H1 (cell line): ENCODE data around the gene TIGD1. TPM values are rescaled to one million over a fixed set of nuclear protein-coding genes. Genes with fewer than 3 reads are reported as not detected.
"Not testable (repeated sequence)": the region's sequence is repeated elsewhere in the genome, so short reads cannot be mapped to it uniquely, and the experiment has no call there.

Source experiments
- CTCF ChIA-PET: fragments of 300-600 bp; sonication (Branson Sonifier 250); formaldehyde crosslinking; loops from one replicate; lab custom pipeline; 2021; ENCODE audit not compliant: partially characterized antibody; lab: Charles Lee
- POLR2A ChIA-PET: fragments of 300-600 bp; sonication (Branson Sonifier 250); formaldehyde crosslinking; loops from one replicate; lab custom pipeline; 2021; ENCODE audit warnings: inconsistent platforms; ENCODE audit not compliant: partially characterized antibody; lab: Charles Lee
- DNase-seq, 2 experiments: peaks; one replicate each; pipeline versions ENCODE4 v3.0.0 to v3.0.0-alpha.2; 2010 to 2022; ENCODE audit warnings: low spot score in 2 of 2, low read depth in 1 of 2, mixed read lengths in 1 of 2
- FAIRE-seq: peaks from 2 replicates; lab custom pipeline; 2011; peaks lifted over from hg19 to GRCh38; lab: Jason Lieb, UNC
- H2AFZ ChIP-seq: 2 replicates; pipeline ENCODE4 v1.8.1; 2012; ENCODE audit warnings: low read length, inconsistent platforms
- H2AK5ac ChIP-seq: 2 replicates; pipeline ENCODE4 v1.6.1; 2013; ENCODE audit warnings: low read depth, low read length
- H2BK120ac ChIP-seq: replicated peaks from 2 replicates; pipeline ENCODE3; 2013; ENCODE audit warnings: low read depth, low read length, inconsistent platforms
- H2BK12ac ChIP-seq: 2 replicates; pipeline ENCODE4 v1.6.1; 2013; ENCODE audit warnings: low read depth, low read length
- H2BK15ac ChIP-seq: 2 replicates; pipeline ENCODE4 v1.6.1; 2013; ENCODE audit warnings: low read length
- H2BK20ac ChIP-seq: 2 replicates; pipeline ENCODE4 v1.6.1; 2013; ENCODE audit warnings: low read length
- H2BK5ac ChIP-seq: 2 replicates; pipeline ENCODE4 v1.6.1; 2013; ENCODE audit warnings: low read depth, low read length
- H3K14ac ChIP-seq: 2 replicates; pipeline ENCODE4 v1.6.1; 2013; ENCODE audit warnings: inconsistent platforms; ENCODE audit not compliant: insufficient read length
- H3K18ac ChIP-seq: 2 replicates; pipeline ENCODE4 v1.6.1; 2013; ENCODE audit warnings: low read length; ENCODE audit errors: extremely low read depth
- H3K23ac ChIP-seq: 2 replicates; pipeline ENCODE4 v1.6.1; 2013; ENCODE audit warnings: inconsistent platforms; ENCODE audit not compliant: insufficient read length
- H3K23me2 ChIP-seq: 2 replicates; pipeline ENCODE4 v1.6.1; 2013; ENCODE audit warnings: low read depth, low read length
- H3K27ac ChIP-seq: 2 replicates; pipeline ENCODE4 v1.6.1; 2011; ENCODE audit warnings: low read depth, low read length, inconsistent platforms
- H3K27me3 ChIP-seq, 4 experiments: replicated peaks in 1 of 4; 1 replicate in 1 of 4; 2 replicates in 3 of 4; pipeline versions ENCODE4 v1.6.1 to v1.8.1; 2011 to 2013; ENCODE audit warnings: low read length in 3 of 4, mild to moderate bottlenecking in 3 of 4, inconsistent platforms in 2 of 4, mixed read lengths in 2 of 4, moderate library complexity in 1 of 4; ENCODE audit not compliant: control insufficient read depth in 3 of 4, insufficient read depth in 3 of 4; ENCODE audit errors: extremely low read depth in 1 of 4
- H3K36me3 ChIP-seq, 4 experiments: 2 replicates each; pipeline versions ENCODE4 v1.6.1 to v1.8.1; 2011 to 2013; ENCODE audit warnings: mild to moderate bottlenecking in 4 of 4, low read length in 3 of 4, moderate library complexity in 2 of 4, control low read depth in 1 of 4, inconsistent platforms in 1 of 4; ENCODE audit not compliant: insufficient read depth in 4 of 4, control insufficient read depth in 2 of 4
- H3K4ac ChIP-seq: replicated peaks from 2 replicates; pipeline ENCODE3; 2013; ENCODE audit warnings: low read length, low read depth, mixed read lengths, inconsistent platforms; ENCODE audit not compliant: insufficient read length
- H3K4me1 ChIP-seq, 4 experiments: replicated peaks in 1 of 4; 1 replicate in 1 of 4; 2 replicates in 3 of 4; pipeline versions ENCODE4 v1.6.1 to v1.8.1; 2011 to 2013; ENCODE audit warnings: low read length in 3 of 4, inconsistent platforms in 2 of 4, mixed read lengths in 1 of 4; ENCODE audit not compliant: insufficient read depth in 4 of 4, control insufficient read depth in 3 of 4
- H3K4me2 ChIP-seq, 2 experiments: 2 replicates each; pipeline versions ENCODE4 v1.6.1 to v1.8.1; 2011 to 2013; ENCODE audit warnings: low read depth in 2 of 2, low read length in 2 of 2, control low read depth in 1 of 2, inconsistent platforms in 1 of 2, mild to moderate bottlenecking in 1 of 2; ENCODE audit not compliant: insufficient read depth in 1 of 2
- H3K4me3 ChIP-seq, 4 experiments: fragments of 200-600, 300-600 bp in 1 of 4; sonication (generic), shearing (Covaris generic), sonication (Bioruptor Twin) in 1 of 4; 2 replicates each; pipeline versions ENCODE4 v1.5.1 to v1.8.1; 2011 to 2016; ENCODE audit warnings: low read length in 4 of 4, low read depth in 3 of 4, control low read depth in 2 of 4, inconsistent platforms in 2 of 4, mild to moderate bottlenecking in 2 of 4, mixed read lengths in 1 of 4, moderate library complexity in 1 of 4; ENCODE audit not compliant: insufficient read depth in 2 of 4; ENCODE audit errors: extremely low read depth in 1 of 4
- H3K56ac ChIP-seq: replicated peaks from 2 replicates; pipeline ENCODE3; 2013; ENCODE audit warnings: low read depth, mild to moderate bottlenecking, mixed read lengths, low read length, inconsistent platforms; ENCODE audit not compliant: insufficient read length
- H3K79me1 ChIP-seq: 2 replicates; pipeline ENCODE4 v1.6.1; 2013; ENCODE audit warnings: low read depth, low read length, control low read depth
- H3K79me2 ChIP-seq, 2 experiments: 2 replicates each; pipeline versions ENCODE4 v1.6.1 to v1.8.1; 2012 to 2013; ENCODE audit warnings: low read length in 2 of 2, mild to moderate bottlenecking in 2 of 2, inconsistent platforms in 1 of 2; ENCODE audit not compliant: insufficient read depth in 2 of 2, control insufficient read depth in 1 of 2
- H3K9ac ChIP-seq, 4 experiments: replicated peaks in 1 of 4; 1 replicate in 1 of 4; 2 replicates in 3 of 4; pipeline versions ENCODE4 v1.6.1 to v1.8.1; 2011 to 2013; ENCODE audit warnings: low read depth in 3 of 4, low read length in 3 of 4, control low read depth in 2 of 4, mild to moderate bottlenecking in 2 of 4, moderate library complexity in 2 of 4, inconsistent platforms in 1 of 4; ENCODE audit errors: extremely low read depth in 1 of 4
- H3K9me3 ChIP-seq, 2 experiments: 2 replicates each; pipeline versions ENCODE4 v1.6.1 to v1.8.1; 2012 to 2013; ENCODE audit warnings: mild to moderate bottlenecking in 2 of 2, moderate library complexity in 2 of 2, control low read depth in 1 of 2, inconsistent platforms in 1 of 2, low read depth in 1 of 2, low read length in 1 of 2, mixed read lengths in 1 of 2; ENCODE audit not compliant: insufficient read depth in 2 of 2
- H4K20me1 ChIP-seq, 2 experiments: replicated peaks in 1 of 2; 2 replicates each; pipeline versions ENCODE3 to v1.8.1; 2011 to 2013; ENCODE audit warnings: inconsistent platforms in 2 of 2, low read length in 2 of 2, mild to moderate bottlenecking in 1 of 2; ENCODE audit not compliant: insufficient read depth in 2 of 2, control insufficient read depth in 1 of 2
- H4K5ac ChIP-seq: 2 replicates; pipeline ENCODE4 v1.6.1; 2013; ENCODE audit warnings: low read length, low read depth, mixed read lengths, inconsistent platforms; ENCODE audit not compliant: insufficient read length
- H4K8ac ChIP-seq: 2 replicates; pipeline ENCODE4 v1.8.0; 2013; ENCODE audit warnings: mild to moderate bottlenecking, moderate library complexity, low read length, inconsistent platforms; ENCODE audit not compliant: insufficient read depth; ENCODE audit errors: extremely low read depth
- H4K91ac ChIP-seq: replicated peaks from 2 replicates; pipeline ENCODE3; 2013; ENCODE audit warnings: low read length, mixed read lengths, inconsistent platforms; ENCODE audit not compliant: insufficient read length
- EP300 ChIP-seq, 2 experiments: IDR thresholded peaks; 1 replicate in 1 of 2; 2 replicates in 1 of 2; pipeline ENCODE4 v1.6.1; 2011 to 2012; ENCODE audit warnings: low read depth in 2 of 2, low read length in 2 of 2, mild to moderate bottlenecking in 2 of 2, borderline replicate concordance in 1 of 2, inconsistent platforms in 1 of 2, moderate library complexity in 1 of 2
- HDAC2 ChIP-seq, 2 experiments: fragments of 300-600 bp in 1 of 2; sonication (generic) in 1 of 2; IDR thresholded peaks; 2 replicates each; pipeline ENCODE4 v1.6.1; 2011 to 2012; ENCODE audit warnings: low read depth in 2 of 2, low read length in 2 of 2, mild to moderate bottlenecking in 2 of 2, moderate library complexity in 2 of 2, borderline replicate concordance in 1 of 2, inconsistent platforms in 1 of 2
- WGBS, 2 experiments: shearing (Covaris generic) in 1 of 2; methylation state at CpG; one replicate each; pipeline versions ENCODE4 v1.1.6 to v1.1.7; 2013 to 2015; ENCODE audit warnings: low lambda C conversion rate in 2 of 2, mixed read lengths in 2 of 2, inconsistent platforms in 1 of 2, low coverage in 1 of 2, missing lambda C conversion rate in 1 of 2; ENCODE audit not compliant: insufficient replicate concordance in 2 of 2, insufficient coverage in 1 of 2, insufficient read length in 1 of 2; ENCODE audit errors: extremely low coverage in 1 of 2, missing lambda C conversion rate in 1 of 2; 5-methylcytosine and 5-hydroxymethylcytosine counted together
- polyA plus RNA-seq, 7 experiments: library from polyadenylated mRNA; depleted of rRNA in 3 of 7; stranded (reverse) in 5 of 7; unstranded in 2 of 7; fragments of >200 nt in 5 of 7; fragments of 200-250 nt in 2 of 7; gene quantifications; 1 replicate in 5 of 7; 2 replicates in 1 of 7; 4 replicates in 1 of 7; pipeline versions ENCODE4 v1.2.1 to v1.2.3, GENCODE V29; 2011 to 2013; ENCODE audit warnings: missing spikeins in 2 of 7, mixed read lengths in 2 of 7
- total RNA-seq: library from RNA; stranded (reverse); fragmentation: NEBNext Ultra II Directional; extraction: Animal tissue kit (Norgen Biotek cat#: 25700); gene quantifications from 2 replicates; pipeline ENCODE4 v1.2.1, GENCODE V29; 2021
- TF ChIP-seq, protein P1 (sequence below), 3 experiments: IDR thresholded peaks; 1 replicate in 2 of 3; 2 replicates in 1 of 3; pipeline versions ENCODE4 v1.5.1 to v1.6.1; 2011; ENCODE audit warnings: low read length in 3 of 3, mild to moderate bottlenecking in 3 of 3, inconsistent platforms in 2 of 3, low read depth in 1 of 3, moderate library complexity in 1 of 3; ENCODE audit not compliant: insufficient read depth in 1 of 3; ENCODE audit errors: control extremely low read depth in 1 of 3

The TIGD1 gene
- total and polyA plus RNA-seq, 2 of the 8 experiments (the other 6 are each of a cell fraction or from before 2014, with no cell fraction given): 4.7 to 8.3 TPM

GRCh38 chr2:232571026-232571474 lies 20.7 kb upstream of the TIGD1 start (continued):
- TF ChIP-seq HDAC2 (IDR thresholded peaks at IDR 0.05; ENCODE audit: borderline replicate concordance in 1 of 2, low read depth in 2 of 2, low read length in 2 of 2) (no peak), EP300 (IDR thresholded peaks at IDR 0.05; ENCODE audit: borderline replicate concordance in 1 of 2, low read depth in 2 of 2, low read length in 2 of 2) (no peak)
- TF ChIP-seq, protein P1, sequence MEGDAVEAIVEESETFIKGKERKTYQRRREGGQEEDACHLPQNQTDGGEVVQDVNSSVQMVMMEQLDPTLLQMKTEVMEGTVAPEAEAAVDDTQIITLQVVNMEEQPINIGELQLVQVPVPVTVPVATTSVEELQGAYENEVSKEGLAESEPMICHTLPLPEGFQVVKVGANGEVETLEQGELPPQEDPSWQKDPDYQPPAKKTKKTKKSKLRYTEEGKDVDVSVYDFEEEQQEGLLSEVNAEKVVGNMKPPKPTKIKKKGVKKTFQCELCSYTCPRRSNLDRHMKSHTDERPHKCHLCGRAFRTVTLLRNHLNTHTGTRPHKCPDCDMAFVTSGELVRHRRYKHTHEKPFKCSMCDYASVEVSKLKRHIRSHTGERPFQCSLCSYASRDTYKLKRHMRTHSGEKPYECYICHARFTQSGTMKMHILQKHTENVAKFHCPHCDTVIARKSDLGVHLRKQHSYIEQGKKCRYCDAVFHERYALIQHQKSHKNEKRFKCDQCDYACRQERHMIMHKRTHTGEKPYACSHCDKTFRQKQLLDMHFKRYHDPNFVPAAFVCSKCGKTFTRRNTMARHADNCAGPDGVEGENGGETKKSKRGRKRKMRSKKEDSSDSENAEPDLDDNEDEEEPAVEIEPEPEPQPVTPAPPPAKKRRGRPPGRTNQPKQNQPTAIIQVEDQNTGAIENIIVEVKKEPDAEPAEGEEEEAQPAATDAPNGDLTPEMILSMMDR (IDR thresholded peaks at IDR 0.05; ENCODE audit: control extremely low read depth in 1 of 3, insufficient read depth in 1 of 3, low read depth in 1 of 3, low read length in 3 of 3): no peak

DNA sequence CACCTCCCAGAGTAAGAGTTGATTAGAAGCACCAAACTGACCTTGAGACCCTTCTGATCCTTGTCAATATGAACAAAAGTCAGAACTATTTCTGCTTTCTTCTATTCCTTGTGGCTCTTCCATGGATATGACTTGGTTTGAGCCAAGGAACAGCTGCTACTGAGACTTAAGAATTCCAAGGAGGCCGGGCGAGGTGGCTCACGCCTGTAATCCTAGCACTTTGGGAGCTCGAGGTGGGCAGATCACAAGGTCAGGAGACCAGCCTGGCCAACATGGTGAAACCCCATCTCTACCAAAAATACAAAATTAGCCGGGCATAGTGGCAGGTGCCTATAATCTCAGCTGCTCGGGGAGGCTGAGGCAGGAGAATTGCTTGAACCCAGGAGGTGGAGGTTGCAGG lies 20.1 kb upstream of the TIGD1 start:
- H4K91ac ChIP-seq, H2AFZ ChIP-seq, H3K79me2 ChIP-seq, H3K18ac ChIP-seq, H3K4me2 ChIP-seq, H3K9me3 ChIP-seq, H2BK5ac ChIP-seq, H3K56ac ChIP-seq, H2BK12ac ChIP-seq, H3K79me1 ChIP-seq, H3K4ac ChIP-seq, DNase-seq, H4K8ac ChIP-seq, H3K14ac ChIP-seq, H3K27ac ChIP-seq, FAIRE-seq, H2AK5ac ChIP-seq, H4K5ac ChIP-seq, H2BK15ac ChIP-seq, H3K4me1 ChIP-seq, H3K27me3 ChIP-seq, H3K23me2 ChIP-seq, H2BK20ac ChIP-seq, H2BK120ac ChIP-seq, H3K4me3 ChIP-seq, H3K9ac ChIP-seq, H4K20me1 ChIP-seq, H3K23ac ChIP-seq: not testable (repeated sequence)
- 94% methylated on average over 6 of the region's 6 CpGs; no CpG with 5 or more reads in 1 of the 2 experiments for WGBS, 2 experiments
- ChIA-PET POLR2A (interaction anchor here (0.6 to 1.8 kb wide), 4 partner anchors 9 to 124 kb away, joined by 3 to 6 read pairs (median 4); no protein-coding TSS in a partner anchor), CTCF (interaction anchor here (0.7 kb wide), 1 partner anchor 495 kb away, joined by 3 read pairs; no protein-coding TSS in a partner anchor)
- H3K36me3 ChIP-seq: peaks cover 9 to 66% (median 47%) of the 10 kb centered on the region in 4 experiments; a peak in 7 of 8 replicates
